ENCODE results near the gene PKD1L1.

GRCh38 chr7:47934831-47935230 is 13.4 kb downstream of the PKD1L1 start:
- no peak for TF ChIP-seq CTCF (IDR thresholded peaks at IDR 0.05)
- TF ChIP-seq POLR2A (IDR thresholded peaks at IDR 0.05): no peak
